HepG2 (cell line): ENCODE results near the gene TNFSF12. TPM values are rescaled to one million over a fixed set of nuclear protein-coding genes. Genes with fewer than 3 reads are reported as not detected.

Experiments
- ARID4A ChIP-seq: sonication (generic); formaldehyde crosslinking; IDR thresholded peaks from 2 replicates; pipeline ENCODE4 v1.5.0; 2020; ENCODE audit warnings: mild to moderate bottlenecking, missing genetic modification reagents, borderline replicate concordance
- DMTF1 ChIP-seq: sonication (generic); formaldehyde crosslinking; IDR thresholded peaks from 2 replicates; pipeline ENCODE4 v1.4.0; 2020; ENCODE audit warnings: mild to moderate bottlenecking, missing genetic modification reagents
- FOXC1 ChIP-seq: sonication (generic); formaldehyde crosslinking; IDR thresholded peaks from 2 replicates; pipeline ENCODE4 v1.8.0; 2022; ENCODE audit warnings: mild to moderate bottlenecking, missing genetic modification reagents, borderline replicate concordance
- MIXL1 ChIP-seq: IDR thresholded peaks from 2 replicates; pipeline ENCODE4 v1.6.1; 2016
- NCOA1 ChIP-seq: sonication (generic); formaldehyde crosslinking; IDR thresholded peaks from 2 replicates; pipeline ENCODE4 v1.9.0; 2021; ENCODE audit warnings: missing genetic modification reagents
- NCOA2 ChIP-seq: sonication (generic); formaldehyde crosslinking; IDR thresholded peaks from 2 replicates; pipeline ENCODE4 v1.8.0; 2022; ENCODE audit warnings: inconsistent platforms
- NFRKB ChIP-seq: fragments of 450-650 bp; IDR thresholded peaks from 2 replicates; pipeline ENCODE4 v1.6.1; 2017
- NKX3-1 ChIP-seq: sonication (generic); formaldehyde crosslinking; IDR thresholded peaks from 2 replicates; pipeline ENCODE4 v1.5.0; 2020; ENCODE audit warnings: missing genetic modification reagents
- PAXIP1 ChIP-seq: sonication (generic); formaldehyde crosslinking; conservative IDR thresholded peaks from 2 replicates; pipeline ENCODE4 v1.4.0; 2020; ENCODE audit warnings: mild to moderate bottlenecking, missing genetic modification reagents, moderate library complexity
- PTBP1 ChIP-seq: fragments of 200-400 bp; formaldehyde crosslinking; IDR thresholded peaks from 2 replicates; pipeline ENCODE4 v1.6.1; 2018; ENCODE audit warnings: low read length, low read depth; ENCODE audit not compliant: poor library complexity, severe bottlenecking
- SMYD3 ChIP-seq: sonication (generic); formaldehyde crosslinking; IDR thresholded peaks from 2 replicates; pipeline ENCODE4 v1.8.1; 2023; ENCODE audit warnings: mild to moderate bottlenecking, missing genetic modification reagents
- SNAPC2 ChIP-seq: sonication (generic); formaldehyde crosslinking; IDR thresholded peaks from 2 replicates; pipeline ENCODE4 v1.8.1; 2022; ENCODE audit warnings: mild to moderate bottlenecking, missing genetic modification reagents
- TGIF2 ChIP-seq: IDR thresholded peaks from 2 replicates; pipeline ENCODE4 v1.6.1; 2016; ENCODE audit warnings: control low read depth, missing compliant biosample characterization
- ZFP82 ChIP-seq: sonication (generic); formaldehyde crosslinking; IDR thresholded peaks from 2 replicates; pipeline ENCODE4 v1.5.1; 2020; ENCODE audit warnings: mild to moderate bottlenecking, missing genetic modification reagents, borderline replicate concordance
- ZFX ChIP-seq: sonication (generic); formaldehyde crosslinking; IDR thresholded peaks from 2 replicates; pipeline ENCODE4 v1.4.0; 2020; ENCODE audit warnings: mild to moderate bottlenecking, low read depth, missing genetic modification reagents, moderate library complexity
- ZNF18 ChIP-seq: sonication (generic); formaldehyde crosslinking; IDR thresholded peaks from 2 replicates; pipeline ENCODE4 v1.8.0; 2022; ENCODE audit warnings: mild to moderate bottlenecking, missing genetic modification reagents; ENCODE audit not compliant: insufficient replicate concordance
- ZNF205 ChIP-seq: IDR thresholded peaks from 2 replicates; pipeline ENCODE4 v1.6.1; 2018; ENCODE audit warnings: missing biosample characterization, missing genetic modification reagents
- ZNF343 ChIP-seq: sonication (generic); formaldehyde crosslinking; IDR thresholded peaks from 2 replicates; pipeline ENCODE4 v1.4.0; 2020; ENCODE audit warnings: mild to moderate bottlenecking, missing genetic modification reagents
- ZNF746 ChIP-seq: sonication (generic); formaldehyde crosslinking; IDR thresholded peaks from 2 replicates; pipeline ENCODE4 v1.8.0; 2022; ENCODE audit warnings: mild to moderate bottlenecking, missing genetic modification reagents
- ZNF788 ChIP-seq: sonication (generic); formaldehyde crosslinking; IDR thresholded peaks from 2 replicates; pipeline ENCODE4 v1.5.0; 2020; ENCODE audit warnings: mild to moderate bottlenecking, missing genetic modification reagents, borderline replicate concordance
- polyA plus RNA-seq, 8 experiments: library from polyadenylated mRNA; depleted of rRNA in 3 of 8; stranded (reverse) in 7 of 8; unstranded in 1 of 8; fragments of >200 nt; fragmentation: Illumina TruSeq in 4 of 8; extraction: Trizol in 4 of 8; gene quantifications; 2 replicates each; pipeline versions ENCODE4 v1.2.1 to v1.2.3, GENCODE V29; 2011 to 2016; ENCODE audit warnings: low read depth in 4 of 8, missing spikeins in 1 of 8, mixed read lengths in 1 of 8; ENCODE audit not compliant: insufficient read depth in 1 of 8
- total RNA-seq, 5 experiments: library from RNA; depleted of rRNA; stranded (reverse); fragments of >200 nt; fragmentation: Illumina TruSeq; extraction: Trizol; gene quantifications; 2 replicates each; pipeline ENCODE4 v1.2.3, GENCODE V29; 2016; ENCODE audit warnings: low read depth in 1 of 5

TNFSF12 gene
- total and polyA plus RNA-seq, 2 of the 13 experiments (the other 11 are each of a cell fraction or from before 2014, with no cell fraction given): 0.93 to 7.2 TPM

GRCh38 chr17:7572338-7572587, 23.4 kb downstream of the TNFSF12 start (continued):
- TF ChIP-seq PTBP1 (no peak), NKX3-1 (CRISPR knock-in tag) (peak; percentile 81; the same call in 1 of the 2 replicates), NFRKB (0 out of 2 replicates have a peak, but pooled peaks have one; percentile 22), ZNF788 (peak; percentile 94), ZNF18 (CRISPR knock-in tag) (peak; percentile 65), ZNF343 (peak; percentile 91; the same call in 1 of the 2 replicates), SNAPC2 (CRISPR knock-in tag) (peak; percentile 87), NCOA2 (CRISPR knock-in tag) (peak; percentile 40; the same call in 1 of the 2 replicates), ZNF746 (CRISPR knock-in tag) (peak; percentile 56; the same call in 1 of the 2 replicates), ZFX (CRISPR knock-in tag) (peak; percentile 97), NCOA1 (CRISPR knock-in tag) (no peak), ARID4A (CRISPR knock-in tag) (peak; percentile 92; the same call in 1 of the 2 replicates), DMTF1 (CRISPR knock-in tag) (no peak), PAXIP1 (peak; percentile 54; the same call in 1 of the 2 replicates), FOXC1 (CRISPR knock-in tag) (peak; percentile 81; the same call in 1 of the 2 replicates), TGIF2 (CRISPR knock-in tag) (peak; percentile 92), ZFP82 (no peak), MIXL1 (CRISPR knock-in tag) (peak; percentile 44; the same call in 1 of the 2 replicates), ZNF205 (CRISPR knock-in tag) (0 out of 2 replicates have a peak, but pooled peaks have one; percentile 15), SMYD3 (CRISPR knock-in tag) (peak; percentile 72; the same call in 1 of the 2 replicates)
